ENCODE measurements around the gene SHCBP1. TPM values are rescaled to one million over a fixed set of nuclear protein-coding genes. Genes with fewer than 3 reads are reported as not detected.

Gene SHCBP1, protein sequence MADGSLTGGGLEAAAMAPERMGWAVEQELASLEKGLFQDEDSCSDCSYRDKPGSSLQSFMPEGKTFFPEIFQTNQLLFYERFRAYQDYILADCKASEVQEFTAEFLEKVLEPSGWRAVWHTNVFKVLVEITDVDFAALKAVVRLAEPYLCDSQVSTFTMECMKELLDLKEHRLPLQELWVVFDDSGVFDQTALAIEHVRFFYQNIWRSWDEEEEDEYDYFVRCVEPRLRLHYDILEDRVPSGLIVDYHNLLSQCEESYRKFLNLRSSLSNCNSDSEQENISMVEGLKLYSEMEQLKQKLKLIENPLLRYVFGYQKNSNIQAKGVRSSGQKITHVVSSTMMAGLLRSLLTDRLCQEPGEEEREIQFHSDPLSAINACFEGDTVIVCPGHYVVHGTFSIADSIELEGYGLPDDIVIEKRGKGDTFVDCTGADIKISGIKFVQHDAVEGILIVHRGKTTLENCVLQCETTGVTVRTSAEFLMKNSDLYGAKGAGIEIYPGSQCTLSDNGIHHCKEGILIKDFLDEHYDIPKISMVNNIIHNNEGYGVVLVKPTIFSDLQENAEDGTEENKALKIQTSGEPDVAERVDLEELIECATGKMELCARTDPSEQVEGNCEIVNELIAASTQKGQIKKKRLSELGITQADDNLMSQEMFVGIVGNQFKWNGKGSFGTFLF
- under 1 TPM; 0.36 to 0.55 TPM for total RNA-seq
- polyA plus RNA-seq: under 1 TPM; 0.11 to 0.49 TPM

DNA sequence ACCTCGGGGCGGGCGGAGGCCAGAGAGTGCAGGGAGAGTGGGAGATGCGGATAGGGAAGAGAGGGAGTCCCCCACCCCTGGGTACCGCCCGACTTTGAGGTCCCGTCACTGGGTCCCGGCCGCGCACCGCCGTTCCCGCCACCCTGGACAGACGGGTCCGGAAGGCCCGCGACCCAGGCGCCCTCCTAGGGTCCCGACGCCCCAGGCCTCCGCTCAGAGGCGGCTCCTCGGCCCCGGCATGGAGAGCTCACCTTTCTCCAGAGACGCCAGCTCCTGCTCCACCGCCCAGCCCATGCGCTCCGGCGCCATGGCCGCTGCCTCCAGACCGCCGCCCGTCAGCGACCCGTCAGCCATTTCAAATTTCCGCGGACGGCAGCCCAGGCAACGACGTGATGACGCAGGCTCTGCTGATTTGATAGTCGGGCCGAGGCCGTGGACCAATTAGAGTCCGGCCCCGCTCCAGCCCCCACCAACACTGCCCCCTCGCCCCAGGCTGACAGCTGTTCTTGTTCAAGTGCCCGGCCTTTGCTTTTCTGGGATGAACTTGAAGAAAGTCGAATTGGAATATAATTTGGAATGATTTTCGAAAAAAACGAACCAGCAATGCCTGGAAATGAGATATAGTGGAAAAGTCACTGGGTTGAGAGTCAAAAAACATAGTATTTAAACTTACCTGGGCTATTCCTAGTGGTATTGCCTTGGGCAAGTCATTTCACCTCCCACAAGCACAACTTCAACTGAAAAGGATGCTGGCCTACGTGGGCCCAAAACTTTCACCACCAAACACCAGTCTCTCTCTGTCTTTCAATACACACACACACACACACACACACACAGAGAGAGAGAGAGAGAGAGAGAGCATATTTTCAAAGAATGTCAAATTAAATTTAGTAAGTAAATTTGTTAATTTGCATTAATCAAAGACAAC is at the start of gene SHCBP1:
Gene SHCBP1, minus strand, starts transcription at position 374 of the 928 bp plus-strand sequence. Its CDS starts 20 bp downstream, at position 354.
- H3K27me3 Mint-ChIP-seq: no peaks in the 10 kb centered on the region
- ChIA-PET POLR2A (ENCODE audit: partially characterized antibody) (interaction anchor here (0.7 kb wide), 1 partner anchor 65 kb away, joined by 3 read pairs; no protein-coding TSS in a partner anchor), CTCF (ENCODE audit: partially characterized antibody) (no interaction called here)
- Histone ChIP-seq H3K36me3 (ENCODE audit: insufficient read depth, low read length) (no peaks in the 10 kb centered on the region), H3K9me3 (ENCODE audit: control insufficient read depth in 1 of 2, low read length in 2 of 2) (no peaks in the 10 kb centered on the region), H3K27me3 (ENCODE audit: insufficient read depth, low read length) (no peaks in the 10 kb centered on the region), H3K4me3 (ENCODE audit: low read length in 2 of 2) (peak within 1 kb of the TSS; percentile 53 to 73), H3K4me1 (ENCODE audit: insufficient read depth, low read length) (peaks cover 16% of the 10 kb centered on the region), H3K27ac (ENCODE audit: low read depth, low read length) (no peak within 1 kb of the TSS)
- peak within 1 kb of the TSS; percentile 89 to 94 (median 90) for H3K4me3 Mint-ChIP-seq
- intact Hi-C loops (cut with micrococcal nuclease): loop anchor here (2.0 to 5.0 kb wide), 2 partner anchors 68 to 351 kb away; partner anchors contain the start of genes DNAJA2, ORC6 and VPS35
- no peaks in the 10 kb centered on the region for H3K36me3 Mint-ChIP-seq
- H3K4me1 Mint-ChIP-seq: peaks cover 17 to 21% (median 17%) of the 10 kb centered on the region in 4 donors
- peak within 1 kb of the TSS; percentile 59 to 87 (median 77) for H3K27ac Mint-ChIP-seq
- peak; percentile 60 to 68 (median 63) for DNase-seq
- H3K9me3 Mint-ChIP-seq: no peaks in the 10 kb centered on the region

DNA sequence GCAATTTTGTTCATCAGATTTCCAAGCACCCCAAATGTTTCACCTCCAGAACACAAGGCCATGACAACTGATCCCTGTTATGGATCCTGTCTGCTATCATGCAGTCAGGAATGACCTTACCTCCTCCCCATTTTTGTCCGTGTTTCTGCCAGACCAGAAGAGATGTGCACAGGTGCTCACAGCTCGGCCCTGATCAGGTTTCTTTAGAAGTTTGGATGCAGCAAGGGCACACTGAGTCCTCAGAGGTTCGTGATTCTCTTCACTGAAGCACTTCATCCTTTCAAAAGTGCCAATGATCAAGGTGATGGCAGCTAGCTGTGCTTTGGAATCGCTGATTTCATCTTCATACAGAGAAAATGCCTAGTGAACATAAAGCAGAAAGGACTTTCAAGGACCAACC is 40.9 kb upstream of the SHCBP1 start:
- ChIA-PET POLR2A (ENCODE audit: partially characterized antibody) (no interaction called here), CTCF (ENCODE audit: partially characterized antibody) (interaction anchor here (2.5 kb wide), 1 partner anchor 11 kb away, joined by 8 read pairs; no protein-coding TSS in a partner anchor)
- peaks cover 0 to 4% (median under 1%) of the 10 kb centered on the region in 4 donors for H3K4me1 Mint-ChIP-seq
- Histone ChIP-seq H3K4me3 (ENCODE audit: low read length in 2 of 2) (no peak overlapping the region), H3K27me3 (ENCODE audit: insufficient read depth, low read length) (no peaks in the 10 kb centered on the region), H3K4me1 (ENCODE audit: insufficient read depth, low read length) (no peaks in the 10 kb centered on the region), H3K27ac (ENCODE audit: low read depth, low read length) (no peak overlapping the region), H3K36me3 (ENCODE audit: insufficient read depth, low read length) (peaks cover 18% of the 10 kb centered on the region), H3K9me3 (ENCODE audit: control insufficient read depth in 1 of 2, low read length in 2 of 2) (no peaks in the 10 kb centered on the region)
- H3K4me3 Mint-ChIP-seq: no peak overlapping the region
- peak overlapping the region in 1 of 7 donors; percentile 82 for H3K27ac Mint-ChIP-seq
- no peaks in the 10 kb centered on the region for H3K27me3 Mint-ChIP-seq
- H3K9me3 Mint-ChIP-seq: no peaks in the 10 kb centered on the region
- intact Hi-C loops (cut with micrococcal nuclease): no loop called here
- no peak for DNase-seq
- H3K36me3 Mint-ChIP-seq: peaks cover 37 to 56% of the 10 kb centered on the region in 2 donors

DNA sequence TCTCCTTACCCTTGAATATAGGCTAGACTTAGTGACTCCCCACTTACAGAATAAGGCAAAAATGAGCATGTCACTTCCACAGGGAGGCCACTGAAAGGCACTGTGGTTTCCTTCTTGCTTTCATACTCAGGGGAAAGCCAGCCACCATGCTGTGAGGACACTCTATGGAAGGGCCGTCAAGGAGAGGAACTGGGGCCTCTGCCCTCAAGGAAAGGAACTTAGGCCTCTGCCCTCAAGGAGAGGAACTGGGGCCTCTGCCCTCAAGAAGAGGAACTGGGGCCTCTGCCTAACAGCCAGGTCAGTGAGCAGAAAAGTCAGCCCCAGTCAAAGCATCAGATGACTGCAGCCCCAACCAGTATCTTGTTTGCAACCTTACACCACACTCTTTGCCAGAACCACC is 37.7 kb upstream of the SHCBP1 start:
- intact Hi-C loops (cut with micrococcal nuclease): no loop called here
- H3K4me1 ChIP-seq (ENCODE audit: insufficient read depth, low read length): no peaks in the 10 kb centered on the region
- peaks cover 18% of the 10 kb centered on the region for H3K36me3 ChIP-seq (ENCODE audit: insufficient read depth, low read length)
- H3K27ac Mint-ChIP-seq: peak overlapping the region in 6 of 7 donors; percentile 23 to 57 (median 35)
- H3K4me3 Mint-ChIP-seq: no peak overlapping the region
- H3K27me3 Mint-ChIP-seq: no peaks in the 10 kb centered on the region
- POLR2A ChIA-PET (ENCODE audit: partially characterized antibody): no interaction called here
- H3K9me3 Mint-ChIP-seq: no peaks in the 10 kb centered on the region
- DNase-seq: no peak
- peaks cover 0 to 4% (median under 1%) of the 10 kb centered on the region in 4 donors for H3K4me1 Mint-ChIP-seq
- CTCF ChIA-PET (ENCODE audit: partially characterized antibody): no interaction called here
- H3K27ac ChIP-seq (ENCODE audit: low read depth, low read length): no peak overlapping the region
- H3K4me3 ChIP-seq (ENCODE audit: low read length in 2 of 2): no peak overlapping the region
- no peaks in the 10 kb centered on the region for H3K9me3 ChIP-seq (ENCODE audit: control insufficient read depth in 1 of 2, low read length in 2 of 2)
- no peaks in the 10 kb centered on the region for H3K27me3 ChIP-seq (ENCODE audit: insufficient read depth, low read length)
- peaks cover 32 to 42% of the 10 kb centered on the region in 2 donors for H3K36me3 Mint-ChIP-seq

DNA sequence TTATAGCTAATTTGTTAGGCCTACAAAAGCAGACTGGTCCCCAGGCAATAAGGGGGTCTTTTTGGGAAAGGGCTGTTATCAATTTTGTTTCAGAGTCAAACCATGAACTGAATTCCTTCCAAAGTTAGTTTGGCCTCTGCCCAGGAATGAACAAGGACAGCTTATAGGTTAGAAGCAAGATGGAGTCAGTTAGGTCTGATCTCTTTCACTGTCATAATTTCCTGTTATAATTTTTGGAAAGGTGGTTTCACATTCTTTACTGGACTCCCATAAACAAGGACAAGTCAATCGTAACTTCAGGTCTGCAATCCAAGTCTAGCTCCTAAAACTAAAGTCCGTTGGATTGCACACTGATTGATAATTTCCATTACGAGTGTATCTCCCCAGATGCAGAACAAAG is 30.1 kb upstream of the SHCBP1 start:
- H3K9me3 ChIP-seq (ENCODE audit: control insufficient read depth in 1 of 2, low read length in 2 of 2): no peaks in the 10 kb centered on the region
- intact Hi-C loops (cut with micrococcal nuclease): no loop called here
- H3K4me1 ChIP-seq (ENCODE audit: insufficient read depth, low read length): no peaks in the 10 kb centered on the region
- H3K36me3 ChIP-seq (ENCODE audit: insufficient read depth, low read length): no peaks in the 10 kb centered on the region
- H3K27ac Mint-ChIP-seq: no peak overlapping the region
- POLR2A ChIA-PET (ENCODE audit: partially characterized antibody): no interaction called here
- CTCF ChIA-PET (ENCODE audit: partially characterized antibody): no interaction called here
- peaks cover 0 to 5% (median 3%) of the 10 kb centered on the region in 8 donors for H3K9me3 Mint-ChIP-seq
- H3K4me3 ChIP-seq (ENCODE audit: low read length in 2 of 2): no peak overlapping the region
- no peak overlapping the region for H3K27ac ChIP-seq (ENCODE audit: low read depth, low read length)
- H3K4me1 Mint-ChIP-seq: no peaks in the 10 kb centered on the region
- DNase-seq: no peak
- H3K27me3 Mint-ChIP-seq: no peaks in the 10 kb centered on the region
- no peak overlapping the region for H3K4me3 Mint-ChIP-seq
- peaks cover 3 to 24% of the 10 kb centered on the region in 2 donors for H3K36me3 Mint-ChIP-seq
- H3K27me3 ChIP-seq (ENCODE audit: insufficient read depth, low read length): no peaks in the 10 kb centered on the region

DNA sequence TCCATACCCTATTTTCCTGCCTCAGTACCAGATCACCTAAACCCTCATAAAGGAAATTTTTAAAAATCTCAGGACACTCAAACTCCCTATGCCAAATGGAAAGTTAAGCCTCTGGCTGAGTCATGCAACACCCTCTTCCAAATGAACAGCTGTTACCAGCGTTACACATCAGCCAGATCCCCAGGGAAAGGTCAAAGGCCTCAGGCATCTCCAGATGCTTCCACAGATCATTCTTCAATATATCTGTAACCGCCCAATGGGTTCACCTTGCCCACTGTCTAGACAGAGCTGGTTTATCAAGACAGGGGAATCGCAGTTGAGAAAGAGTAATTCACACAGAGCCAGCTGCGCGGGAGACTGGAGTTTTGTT is 29.1 kb upstream of the SHCBP1 start:
- Histone ChIP-seq H3K9me3 (ENCODE audit: control insufficient read depth in 1 of 2, low read length in 2 of 2) (no peaks in the 10 kb centered on the region), H3K36me3 (ENCODE audit: insufficient read depth, low read length) (no peaks in the 10 kb centered on the region), H3K4me1 (ENCODE audit: insufficient read depth, low read length) (no peaks in the 10 kb centered on the region), H3K27ac (ENCODE audit: low read depth, low read length) (no peak overlapping the region), H3K27me3 (ENCODE audit: insufficient read depth, low read length) (no peaks in the 10 kb centered on the region), H3K4me3 (ENCODE audit: low read length in 2 of 2) (no peak overlapping the region)
- Mint-ChIP-seq H3K4me1 (no peaks in the 10 kb centered on the region), H3K9me3 (peaks cover 0 to 14% (median 10%) of the 10 kb centered on the region in 8 donors), H3K27ac (no peak overlapping the region), H3K36me3 (peaks cover 10 to 27% of the 10 kb centered on the region in 2 donors), H3K27me3 (no peaks in the 10 kb centered on the region), H3K4me3 (no peak overlapping the region)
- no peak for DNase-seq
- intact Hi-C loops (cut with micrococcal nuclease): no loop called here
- ChIA-PET POLR2A (ENCODE audit: partially characterized antibody) (no interaction called here), CTCF (ENCODE audit: partially characterized antibody) (no interaction called here)

DNA sequence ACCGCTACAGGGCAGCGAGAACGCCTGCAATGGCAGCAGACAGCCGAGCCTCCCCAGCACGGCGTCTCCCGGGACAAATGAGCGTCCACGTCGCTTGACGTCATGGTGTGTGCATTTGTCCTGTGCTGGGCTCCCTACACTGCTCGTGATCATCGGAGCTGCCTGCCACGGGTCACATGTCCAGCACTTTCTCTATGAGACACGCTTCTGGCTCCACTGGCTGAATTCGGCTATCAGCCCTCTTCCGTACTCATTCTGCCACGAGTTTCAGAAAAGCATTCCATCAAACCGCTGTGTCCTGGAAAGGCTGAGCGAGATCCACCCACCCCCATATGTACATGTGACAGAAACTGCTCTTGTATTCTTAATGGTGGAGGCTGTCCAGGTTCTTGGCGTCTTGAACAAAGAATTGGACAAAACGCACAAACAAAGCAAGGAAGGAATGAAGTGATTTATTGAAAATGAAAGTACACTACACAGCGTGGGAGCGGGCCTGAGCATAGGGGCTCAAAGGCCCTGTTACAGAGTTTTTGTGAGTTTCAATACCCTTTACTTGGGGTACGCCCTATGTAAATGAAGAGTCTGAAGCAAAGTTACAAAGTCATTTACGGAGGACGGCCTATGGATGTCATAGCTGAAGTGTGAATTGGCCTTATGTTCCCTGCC is 28.5 kb upstream of the SHCBP1 start:
- Mint-ChIP-seq H3K9me3 (peaks cover 0 to 19% (median 15%) of the 10 kb centered on the region in 8 donors), H3K36me3 (peaks cover 14 to 32% of the 10 kb centered on the region in 2 donors), H3K27me3 (no peaks in the 10 kb centered on the region), H3K27ac (no peak overlapping the region), H3K4me3 (no peak overlapping the region), H3K4me1 (no peaks in the 10 kb centered on the region)
- H3K27ac ChIP-seq (ENCODE audit: low read depth, low read length): no peak overlapping the region
- DNase-seq: no peak
- H3K36me3 ChIP-seq (ENCODE audit: insufficient read depth, low read length): no peaks in the 10 kb centered on the region
- H3K4me3 ChIP-seq (ENCODE audit: low read length in 2 of 2): no peak overlapping the region
- H3K27me3 ChIP-seq (ENCODE audit: insufficient read depth, low read length): no peaks in the 10 kb centered on the region
- intact Hi-C loops (cut with micrococcal nuclease): no loop called here
- ChIA-PET POLR2A (ENCODE audit: partially characterized antibody) (no interaction called here), CTCF (ENCODE audit: partially characterized antibody) (no interaction called here)
- no peaks in the 10 kb centered on the region for H3K9me3 ChIP-seq (ENCODE audit: control insufficient read depth in 1 of 2, low read length in 2 of 2)
- no peaks in the 10 kb centered on the region for H3K4me1 ChIP-seq (ENCODE audit: insufficient read depth, low read length)
